AG09309 (cell line): ENCODE data around the gene C2orf68.

Source experiments
- DNase-seq: peaks from one replicate; pipeline ENCODE4 v3.0.0-alpha.2; 2010; ENCODE audit warnings: low read depth
- H3K4me3 ChIP-seq: 2 replicates; pipeline ENCODE4 v1.5.1; 2011; ENCODE audit warnings: mild to moderate bottlenecking, low read depth, low read length, moderate library complexity; ENCODE audit not compliant: control insufficient read depth
- TF ChIP-seq, protein P1 (sequence below): IDR thresholded peaks from 2 replicates; pipeline ENCODE4 v1.5.1; 2011; ENCODE audit warnings: mild to moderate bottlenecking, low read depth, low read length, inconsistent platforms; ENCODE audit not compliant: insufficient read depth, control insufficient read depth; ENCODE audit errors: missing control alignments

Gene C2orf68

DNA sequence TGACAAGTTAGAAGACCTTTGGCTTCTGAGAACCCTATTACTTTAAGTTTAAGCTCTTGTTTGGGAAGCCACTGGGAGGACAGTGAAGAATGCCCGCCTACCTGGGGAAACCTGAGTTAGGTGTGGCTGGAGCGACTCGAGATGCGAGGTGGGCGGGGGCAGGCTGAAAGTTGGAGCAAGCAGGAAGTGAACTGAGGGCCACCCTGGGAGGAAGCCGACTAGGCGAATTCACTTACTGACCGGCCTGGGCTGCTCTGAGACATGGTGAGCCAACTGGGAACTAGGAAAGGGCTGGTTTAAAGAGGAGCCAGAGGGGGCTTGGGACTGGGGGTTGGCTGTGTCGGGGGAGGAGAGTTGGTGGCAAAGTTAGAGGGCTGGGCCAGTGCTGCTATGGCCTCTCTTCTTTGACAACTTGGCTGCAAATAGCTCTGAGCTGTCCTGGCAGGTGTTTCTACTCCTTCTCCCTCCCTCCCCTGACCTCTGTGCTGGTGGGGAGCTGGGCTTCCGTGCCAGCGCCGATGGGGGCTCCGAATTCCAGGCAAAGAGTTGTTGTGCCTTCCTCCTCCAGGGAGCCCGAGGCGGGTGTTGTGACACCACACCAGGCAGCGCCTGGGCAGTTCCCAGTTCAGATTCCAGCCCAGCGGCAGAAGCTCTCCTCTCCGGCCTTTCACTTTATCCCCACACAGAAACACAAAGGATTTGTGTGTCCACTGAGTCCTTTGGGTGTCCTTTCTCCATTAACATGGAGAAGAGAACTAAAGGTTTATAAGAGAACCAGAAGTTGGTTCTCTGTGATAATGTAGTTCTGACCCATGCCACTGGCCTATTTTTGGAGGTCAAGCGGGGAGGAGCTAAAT lies 34.3 kb downstream of the C2orf68 start, which contains the start of gene VAMP8:
Gene VAMP8 (plus strand): TSS at position 201 of the 857 bp plus-strand sequence. CDS start 61 bp downstream, at position 262.
- TF ChIP-seq, protein P1, sequence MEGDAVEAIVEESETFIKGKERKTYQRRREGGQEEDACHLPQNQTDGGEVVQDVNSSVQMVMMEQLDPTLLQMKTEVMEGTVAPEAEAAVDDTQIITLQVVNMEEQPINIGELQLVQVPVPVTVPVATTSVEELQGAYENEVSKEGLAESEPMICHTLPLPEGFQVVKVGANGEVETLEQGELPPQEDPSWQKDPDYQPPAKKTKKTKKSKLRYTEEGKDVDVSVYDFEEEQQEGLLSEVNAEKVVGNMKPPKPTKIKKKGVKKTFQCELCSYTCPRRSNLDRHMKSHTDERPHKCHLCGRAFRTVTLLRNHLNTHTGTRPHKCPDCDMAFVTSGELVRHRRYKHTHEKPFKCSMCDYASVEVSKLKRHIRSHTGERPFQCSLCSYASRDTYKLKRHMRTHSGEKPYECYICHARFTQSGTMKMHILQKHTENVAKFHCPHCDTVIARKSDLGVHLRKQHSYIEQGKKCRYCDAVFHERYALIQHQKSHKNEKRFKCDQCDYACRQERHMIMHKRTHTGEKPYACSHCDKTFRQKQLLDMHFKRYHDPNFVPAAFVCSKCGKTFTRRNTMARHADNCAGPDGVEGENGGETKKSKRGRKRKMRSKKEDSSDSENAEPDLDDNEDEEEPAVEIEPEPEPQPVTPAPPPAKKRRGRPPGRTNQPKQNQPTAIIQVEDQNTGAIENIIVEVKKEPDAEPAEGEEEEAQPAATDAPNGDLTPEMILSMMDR = no peak
- no peak for DNase-seq
- no peak within 1 kb of the TSS for H3K4me3 ChIP-seq

GRCh38 chr2:85577063-85577385 lies 34.8 kb downstream of the C2orf68 start:
- no peak overlapping the region for H3K4me3 ChIP-seq
- TF ChIP-seq, protein P1 = no peak
- DNase-seq = no peak

GRCh38 chr2:85575739-85576138 lies 36.1 kb downstream of the C2orf68 start:
- no peak overlapping the region for H3K4me3 ChIP-seq
- no peak for DNase-seq
- TF ChIP-seq, protein P1 = no peak

DNA sequence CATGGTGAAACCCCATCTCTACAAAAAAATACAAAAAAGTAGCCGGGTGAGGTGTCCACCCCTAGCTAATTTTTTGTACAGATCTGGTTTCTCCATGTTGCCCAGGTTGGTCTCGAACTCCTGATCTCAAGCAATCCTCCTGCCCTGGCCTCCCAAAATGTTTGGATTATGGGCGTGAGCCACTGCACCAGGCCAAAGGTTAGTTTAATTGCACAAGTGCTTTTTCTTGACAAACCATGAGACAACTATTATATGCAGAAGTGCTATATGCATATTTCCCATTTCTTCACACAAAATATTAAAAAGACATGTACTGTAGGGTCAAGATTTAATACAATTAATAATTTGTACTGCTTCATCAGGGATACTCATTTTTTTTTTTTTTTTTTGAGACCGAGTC lies 45.6 kb downstream of the C2orf68 start:
- no peak overlapping the region for H3K4me3 ChIP-seq
- no peak for DNase-seq
- TF ChIP-seq, protein P1 = no peak

DNA sequence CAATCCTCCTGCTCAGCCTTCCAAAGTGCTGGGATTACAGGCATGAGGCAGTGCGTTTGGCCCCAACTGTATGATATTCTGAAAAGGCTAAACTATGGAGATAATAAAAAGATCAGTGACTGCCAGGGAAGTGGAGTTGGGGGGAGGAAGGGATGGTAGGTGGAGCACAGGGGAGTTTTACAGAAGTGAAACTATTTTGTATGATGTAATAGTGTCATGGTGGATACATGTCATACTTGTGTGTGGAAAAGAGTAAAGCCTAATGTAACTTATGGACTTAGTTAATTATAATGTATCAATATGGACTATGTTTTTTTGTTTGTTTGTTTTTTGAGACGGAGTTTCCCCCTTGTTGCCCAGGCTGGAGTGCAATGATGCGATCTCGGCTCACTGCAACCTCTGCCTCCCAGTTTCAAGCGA lies 47.7 kb downstream of the C2orf68 start:
- TF ChIP-seq, protein P1 = no peak
- H3K4me3 ChIP-seq = no peak overlapping the region
- no peak for DNase-seq

DNA sequence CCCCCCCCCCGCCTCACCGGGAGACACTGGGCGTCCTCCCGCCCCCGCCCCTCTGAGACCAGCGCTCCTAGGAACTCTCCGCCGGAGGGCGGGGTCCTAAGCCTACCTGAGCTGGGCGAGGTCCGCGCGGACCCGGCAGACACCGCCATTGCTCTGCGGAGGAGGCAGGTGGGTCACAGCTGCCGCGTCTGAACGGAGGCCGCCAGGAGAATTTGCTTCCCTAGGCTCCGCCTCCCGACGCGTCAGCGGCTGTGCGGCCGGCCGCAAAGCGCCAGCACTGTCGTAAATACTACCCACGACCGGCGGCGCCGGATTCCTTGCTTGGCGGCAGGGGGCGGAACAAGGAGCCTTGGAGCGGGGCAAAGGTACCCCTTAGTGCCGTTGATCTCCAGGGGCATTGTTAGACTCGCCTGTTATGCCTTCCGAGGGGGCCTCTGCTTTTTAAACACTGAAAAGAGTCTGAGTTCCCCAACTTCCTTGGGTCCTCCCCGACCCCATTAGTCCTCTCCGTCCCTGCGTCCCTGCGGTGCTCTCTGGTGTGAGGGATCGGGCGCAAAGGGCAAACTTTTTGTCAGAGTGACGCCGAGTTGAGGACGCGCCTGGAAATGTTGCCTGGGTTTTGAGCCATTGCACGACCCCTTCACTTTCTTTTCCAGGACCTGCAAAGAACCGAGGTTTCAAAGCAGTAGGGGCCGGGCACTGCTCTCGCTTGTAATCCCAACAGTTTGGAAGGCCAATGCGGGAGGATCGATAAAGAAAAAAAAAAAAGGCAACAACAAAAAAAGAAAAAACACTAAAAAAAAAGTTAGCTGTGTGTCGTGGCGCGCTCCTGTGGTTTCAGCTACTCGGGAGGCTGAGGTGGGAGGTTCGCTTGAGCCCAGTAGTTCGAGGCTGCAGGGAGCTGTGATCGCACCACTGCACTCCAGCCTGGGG lies 50.3 kb downstream of the C2orf68 start, which contains the start of gene GGCX:
Gene GGCX (minus strand): TSS at position 214 of the 933 bp plus-strand sequence. CDS start 65 bp downstream, at position 149.
- TF ChIP-seq, protein P1 = no peak

More for the DNA sequence above, 50.3 kb downstream of the C2orf68 start, which contains the start of gene GGCX:
- peak; percentile 52 for DNase-seq
- H3K4me3 ChIP-seq = peak within 1 kb of the TSS; percentile 87
